ENCODE results near the gene CBFA2T3. TPM values are rescaled to one million over a fixed set of nuclear protein-coding genes. Genes with fewer than 3 reads are reported as not detected.

Gene CBFA2T3
- total RNA-seq, 4 donors from 2014 or later = 4.0 to 18.5 (median 5.5) TPM

- Histone ChIP-seq H3K4me3 (no peak overlapping the region), H3K27ac (no peak overlapping the region), H3K27me3 (peaks cover 48% of the 10 kb centered on the region), H3K4me1 (peaks cover 0 to 5% (median 0%) of the 10 kb centered on the region in 4 donors), H3K36me3 (no peaks in the 10 kb centered on the region), H3K9me3 (peaks cover 3 to 15% of the 10 kb centered on the region in 2 donors)
- DNase-seq = no peak
- WGBS, 2 donors (ENCODE audit: low coverage in 1 of 2) = 70% methylated on average over 28 of the region's 30 CpGs; no CpG with 5 or more reads in 1 of the 2 donors
- in situ Hi-C loops (cut with MboI; ENCODE audit: low pct_ligation_motif_present in 1 of 4, low pct_unique_long_range_greater_than_20kb in 1 of 4, low sequenced_read_pairs in 3 of 4) = no loop called here
- intact Hi-C loops (cut with DNase I; ENCODE audit: low total_unique reads) = no loop called here
- no peak for TF ChIP-seq POLR2AphosphoS5 (IDR thresholded peaks at IDR 0.05)
- no peak for TF ChIP-seq POLR2A (IDR thresholded peaks at IDR 0.05)
- TF ChIP-seq EP300 (IDR thresholded peaks at IDR 0.05; ENCODE audit: low read depth) = no peak
- TF ChIP-seq CTCF (IDR thresholded peaks at IDR 0.05) = no peak
These were observed 24.4 kb upstream of the CBFA2T3 start for GRCh38 chr16:89001117-89002027.

GRCh38 chr16:89000207-89000959 is 23.4 kb upstream of the CBFA2T3 start:
- no peak for TF ChIP-seq CTCF (IDR thresholded peaks at IDR 0.05)
- TF ChIP-seq EP300 (IDR thresholded peaks at IDR 0.05; ENCODE audit: low read depth) = no peak
- no peak for TF ChIP-seq POLR2AphosphoS5 (IDR thresholded peaks at IDR 0.05)
- TF ChIP-seq POLR2A (IDR thresholded peaks at IDR 0.05) = no peak
- H3K36me3 ChIP-seq = no peaks in the 10 kb centered on the region
- H3K27ac ChIP-seq = no peak overlapping the region
- H3K4me3 ChIP-seq = no peak overlapping the region
- intact Hi-C loops (cut with DNase I; ENCODE audit: low total_unique reads) (no loop called here), in situ Hi-C loops (cut with MboI; ENCODE audit: low pct_ligation_motif_present in 1 of 4, low pct_unique_long_range_greater_than_20kb in 1 of 4, low sequenced_read_pairs in 3 of 4) (no loop called here)
- WGBS, 2 donors (ENCODE audit: low coverage in 1 of 2) = 84 to 94% methylated on average over 9 to 36 of the region's 36 CpGs
- peaks cover 0 to 5% (median 0%) of the 10 kb centered on the region in 4 donors for H3K4me1 ChIP-seq
- peaks cover 3 to 15% of the 10 kb centered on the region in 2 donors for H3K9me3 ChIP-seq
- peaks cover 47% of the 10 kb centered on the region for H3K27me3 ChIP-seq
- DNase-seq = no peak

- intact Hi-C loops (cut with DNase I; ENCODE audit: low total_unique reads) (no loop called here), in situ Hi-C loops (cut with MboI; ENCODE audit: low pct_ligation_motif_present in 1 of 4, low pct_unique_long_range_greater_than_20kb in 1 of 4, low sequenced_read_pairs in 3 of 4) (no loop called here)
- H3K4me3 ChIP-seq = no peak overlapping the region
- H3K4me1 ChIP-seq = peaks cover 0 to 5% (median 0%) of the 10 kb centered on the region in 4 donors
- no peak overlapping the region for H3K27ac ChIP-seq
- no peak for TF ChIP-seq POLR2AphosphoS5 (IDR thresholded peaks at IDR 0.05)
- peaks cover 47% of the 10 kb centered on the region for H3K27me3 ChIP-seq
- no peak for DNase-seq
- H3K36me3 ChIP-seq = no peaks in the 10 kb centered on the region
- 44 to 76% methylated on average over 8 to 21 of the region's 39 CpGs for WGBS, 2 donors (ENCODE audit: low coverage in 1 of 2)
- H3K9me3 ChIP-seq = peaks cover 3 to 15% of the 10 kb centered on the region in 2 donors
These were observed 22.6 kb upstream of the CBFA2T3 start for GRCh38 chr16:88999457-89000206.

GRCh38 chr16:88995746-88996535 is 18.9 kb upstream of the CBFA2T3 start:
- WGBS, 2 donors (ENCODE audit: low coverage in 1 of 2) = 80 to 84% methylated on average over 1 to 23 of the region's 28 CpGs
- Histone ChIP-seq H3K27ac (no peak overlapping the region), H3K4me1 (peaks cover 0 to 5% (median 0%) of the 10 kb centered on the region in 4 donors), H3K27me3 (peaks cover 54% of the 10 kb centered on the region), H3K36me3 (no peaks in the 10 kb centered on the region), H3K9me3 (peaks cover 3 to 15% of the 10 kb centered on the region in 2 donors), H3K4me3 (no peak overlapping the region)
- TF ChIP-seq POLR2AphosphoS5 (IDR thresholded peaks at IDR 0.05) (no peak), CTCF (IDR thresholded peaks at IDR 0.05) (no peak), POLR2A (IDR thresholded peaks at IDR 0.05) (no peak), EP300 (IDR thresholded peaks at IDR 0.05; ENCODE audit: low read depth) (no peak)
- DNase-seq = no peak
- intact Hi-C loops (cut with DNase I; ENCODE audit: low total_unique reads) (no loop called here), in situ Hi-C loops (cut with MboI; ENCODE audit: low pct_ligation_motif_present in 1 of 4, low pct_unique_long_range_greater_than_20kb in 1 of 4, low sequenced_read_pairs in 3 of 4) (no loop called here)
